Measurements from ENCODE around the gene OR2AT4. TPM values are rescaled to one million over a fixed set of nuclear protein-coding genes. Genes with fewer than 3 reads are reported as not detected.
"Not testable (repeated sequence)": the region's sequence is repeated elsewhere in the genome, so short reads cannot be mapped to it uniquely, and the experiment has no call there.

The OR2AT4 gene
- total RNA-seq, 3 donors from 2014 or later (not counting 1 experiment from before 2014, with no cell fraction given): not detected

DNA sequence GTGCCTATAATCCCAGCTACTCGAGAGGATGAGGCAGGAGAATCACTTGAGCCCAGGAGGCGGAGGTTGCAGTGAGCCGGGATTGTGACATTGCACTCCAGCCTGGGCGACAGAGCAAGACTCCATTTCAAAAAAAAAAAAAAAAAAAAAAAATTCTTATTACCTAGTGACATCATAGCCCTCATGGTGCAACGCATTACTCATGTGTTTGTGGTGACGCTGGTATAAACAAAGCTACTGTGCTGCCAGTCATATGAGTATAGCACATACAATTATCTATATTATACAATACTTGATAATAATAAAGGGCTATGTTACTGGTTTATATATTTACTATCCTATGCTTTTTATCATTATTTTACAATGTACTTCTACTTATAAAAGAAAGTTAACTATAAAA, 41.2 kb downstream of the OR2AT4 start:
- H3K27me3 Mint-ChIP-seq (ENCODE audit: low read depth in 2 of 2): peaks cover 19 to 42% of the 10 kb centered on the region in 2 donors
- H3K4me1 Mint-ChIP-seq: no peaks in the 10 kb centered on the region
- H3K4me1 ChIP-seq (ENCODE audit: control insufficient read depth, insufficient read depth, low read length): no peaks in the 10 kb centered on the region
- no peaks in the 10 kb centered on the region for H3K9me3 ChIP-seq (ENCODE audit: control insufficient read depth, insufficient read depth, low read length)
- H3K27ac Mint-ChIP-seq: no peak overlapping the region
- DNase-seq: no peak
- intact Hi-C loops (cut with micrococcal nuclease): no loop called here
- peaks cover 0 to 3% of the 10 kb centered on the region in 2 donors for H3K9me3 Mint-ChIP-seq
- H3K27ac ChIP-seq (ENCODE audit: low read length): no peak overlapping the region
- peaks cover 6% of the 10 kb centered on the region for H3K36me3 Mint-ChIP-seq
- H3K4me3 Mint-ChIP-seq: no peak overlapping the region
- ATAC-seq: no peak
- no peak overlapping the region for H3K4me3 ChIP-seq (ENCODE audit: low read length)
- no peaks in the 10 kb centered on the region for H3K27me3 ChIP-seq (ENCODE audit: control insufficient read depth, insufficient read depth, low read length)
- TF ChIP-seq, protein P1, sequence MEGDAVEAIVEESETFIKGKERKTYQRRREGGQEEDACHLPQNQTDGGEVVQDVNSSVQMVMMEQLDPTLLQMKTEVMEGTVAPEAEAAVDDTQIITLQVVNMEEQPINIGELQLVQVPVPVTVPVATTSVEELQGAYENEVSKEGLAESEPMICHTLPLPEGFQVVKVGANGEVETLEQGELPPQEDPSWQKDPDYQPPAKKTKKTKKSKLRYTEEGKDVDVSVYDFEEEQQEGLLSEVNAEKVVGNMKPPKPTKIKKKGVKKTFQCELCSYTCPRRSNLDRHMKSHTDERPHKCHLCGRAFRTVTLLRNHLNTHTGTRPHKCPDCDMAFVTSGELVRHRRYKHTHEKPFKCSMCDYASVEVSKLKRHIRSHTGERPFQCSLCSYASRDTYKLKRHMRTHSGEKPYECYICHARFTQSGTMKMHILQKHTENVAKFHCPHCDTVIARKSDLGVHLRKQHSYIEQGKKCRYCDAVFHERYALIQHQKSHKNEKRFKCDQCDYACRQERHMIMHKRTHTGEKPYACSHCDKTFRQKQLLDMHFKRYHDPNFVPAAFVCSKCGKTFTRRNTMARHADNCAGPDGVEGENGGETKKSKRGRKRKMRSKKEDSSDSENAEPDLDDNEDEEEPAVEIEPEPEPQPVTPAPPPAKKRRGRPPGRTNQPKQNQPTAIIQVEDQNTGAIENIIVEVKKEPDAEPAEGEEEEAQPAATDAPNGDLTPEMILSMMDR (IDR thresholded peaks at IDR 0.05): no peak
- H3K36me3 ChIP-seq (ENCODE audit: control insufficient read depth, insufficient read depth, low read length): no peaks in the 10 kb centered on the region
- WGBS (ENCODE audit: insufficient coverage): 100% methylated on average over 4 of the region's 6 CpGs

DNA sequence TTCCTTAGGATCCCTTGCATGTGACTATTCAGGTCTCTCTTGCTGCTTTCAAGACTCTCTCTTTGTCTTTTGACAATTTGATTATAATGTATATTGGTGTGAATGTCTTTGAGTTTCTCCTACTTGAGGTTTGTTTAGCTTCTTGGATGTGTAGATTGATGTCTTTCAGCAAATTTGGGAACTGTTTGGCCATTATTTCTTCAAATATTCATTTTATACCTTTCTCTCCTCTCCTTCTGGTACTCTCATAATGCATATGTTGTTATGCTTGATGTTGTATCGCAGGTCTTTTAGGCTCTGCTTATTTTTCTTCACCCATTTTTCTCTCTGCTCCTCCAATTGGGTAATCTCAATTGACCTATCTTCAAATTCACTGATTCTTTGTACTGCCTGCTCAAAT, 44.2 kb downstream of the OR2AT4 start:
- no peak overlapping the region for H3K27ac Mint-ChIP-seq
- TF ChIP-seq, protein P1 (IDR thresholded peaks at IDR 0.05): no peak
- Histone ChIP-seq H3K27me3 (ENCODE audit: control insufficient read depth, insufficient read depth, low read length) (no peaks in the 10 kb centered on the region), H3K4me1 (ENCODE audit: control insufficient read depth, insufficient read depth, low read length) (no peaks in the 10 kb centered on the region), H3K9me3 (ENCODE audit: control insufficient read depth, insufficient read depth, low read length) (no peaks in the 10 kb centered on the region), H3K36me3 (ENCODE audit: control insufficient read depth, insufficient read depth, low read length) (no peaks in the 10 kb centered on the region), H3K27ac (ENCODE audit: low read length) (no peak overlapping the region), H3K4me3 (ENCODE audit: low read length) (no peak overlapping the region)
- ATAC-seq: no peak
- peaks cover 6% of the 10 kb centered on the region for H3K36me3 Mint-ChIP-seq
- no peak overlapping the region for H3K4me3 Mint-ChIP-seq
- no peak for DNase-seq
- H3K9me3 Mint-ChIP-seq: peaks cover 0 to 3% of the 10 kb centered on the region in 2 donors
- peaks cover 27 to 39% of the 10 kb centered on the region in 2 donors for H3K27me3 Mint-ChIP-seq (ENCODE audit: low read depth in 2 of 2)
- intact Hi-C loops (cut with micrococcal nuclease): no loop called here
- 67% methylated on average over 1 of the region's 1 CpG for WGBS (ENCODE audit: insufficient coverage)
- H3K4me1 Mint-ChIP-seq: no peaks in the 10 kb centered on the region

DNA sequence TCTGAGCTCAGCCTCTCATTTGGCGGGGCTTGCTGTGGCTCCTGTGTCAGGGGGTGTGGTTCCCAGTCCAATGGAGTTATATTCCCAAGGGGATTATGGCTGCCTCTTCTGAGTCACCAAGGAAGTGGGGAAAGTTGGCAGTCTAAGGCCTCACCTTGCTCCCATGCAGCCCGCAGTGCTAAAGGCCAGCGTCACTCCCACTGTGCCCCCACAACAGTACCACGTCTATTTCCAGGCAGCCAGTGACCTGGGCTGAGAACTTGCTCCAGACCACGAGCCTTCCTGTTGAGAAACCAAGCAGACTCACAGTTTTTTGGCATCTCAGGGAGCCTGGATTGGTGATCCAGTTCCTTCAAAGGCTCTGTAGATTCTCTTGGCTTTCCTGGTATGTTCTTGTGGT, 45.6 kb downstream of the OR2AT4 start:
- Mint-ChIP-seq H3K27me3 (ENCODE audit: low read depth in 2 of 2) (peaks cover 27 to 33% of the 10 kb centered on the region in 2 donors), H3K27ac (no peak overlapping the region), H3K4me3 (no peak overlapping the region), H3K4me1 (no peaks in the 10 kb centered on the region), H3K36me3 (peaks cover 6% of the 10 kb centered on the region), H3K9me3 (peaks cover 0 to 3% of the 10 kb centered on the region in 2 donors)
- no peak overlapping the region for H3K4me3 ChIP-seq (ENCODE audit: low read length)
- H3K36me3 ChIP-seq (ENCODE audit: control insufficient read depth, insufficient read depth, low read length): no peaks in the 10 kb centered on the region
- TF ChIP-seq, protein P1 (IDR thresholded peaks at IDR 0.05): no peak
- intact Hi-C loops (cut with micrococcal nuclease): no loop called here
- WGBS (ENCODE audit: insufficient coverage): 58% methylated on average over 5 of the region's 5 CpGs
- H3K27ac ChIP-seq (ENCODE audit: low read length): no peak overlapping the region
- DNase-seq: no peak
- H3K9me3 ChIP-seq (ENCODE audit: control insufficient read depth, insufficient read depth, low read length): no peaks in the 10 kb centered on the region
- no peaks in the 10 kb centered on the region for H3K27me3 ChIP-seq (ENCODE audit: control insufficient read depth, insufficient read depth, low read length)
- H3K4me1 ChIP-seq (ENCODE audit: control insufficient read depth, insufficient read depth, low read length): no peaks in the 10 kb centered on the region
- no peak for ATAC-seq

DNA sequence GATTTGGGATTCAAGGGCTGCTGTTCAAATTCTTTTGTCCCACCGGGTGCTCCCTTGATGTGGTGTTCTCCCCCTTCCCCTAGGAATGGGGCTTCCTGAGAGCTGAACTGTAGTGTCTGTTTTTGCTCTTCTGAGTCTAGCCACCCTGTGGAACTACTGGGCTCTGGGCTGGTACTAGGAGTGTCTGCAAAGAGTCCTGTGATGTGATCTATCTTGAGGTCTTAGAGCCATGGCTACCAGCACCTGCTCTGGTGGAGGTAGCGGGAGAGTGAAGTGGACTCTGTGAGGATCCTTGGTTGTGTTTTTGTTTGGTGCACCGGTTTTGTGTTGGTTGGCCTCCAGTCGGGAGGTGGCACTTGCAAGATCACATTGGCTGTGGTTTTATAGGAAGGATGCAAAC, 46.2 kb downstream of the OR2AT4 start:
- Histone ChIP-seq H3K27me3 (ENCODE audit: control insufficient read depth, insufficient read depth, low read length) (no peaks in the 10 kb centered on the region), H3K27ac (ENCODE audit: low read length) (no peak overlapping the region), H3K4me3 (ENCODE audit: low read length) (no peak overlapping the region), H3K9me3 (ENCODE audit: control insufficient read depth, insufficient read depth, low read length) (no peaks in the 10 kb centered on the region), H3K36me3 (ENCODE audit: control insufficient read depth, insufficient read depth, low read length) (no peaks in the 10 kb centered on the region), H3K4me1 (ENCODE audit: control insufficient read depth, insufficient read depth, low read length) (no peaks in the 10 kb centered on the region)
- WGBS (ENCODE audit: insufficient coverage): 69% methylated on average over 4 of the region's 4 CpGs
- TF ChIP-seq, protein P1 (IDR thresholded peaks at IDR 0.05): no peak
- no peak for ATAC-seq
- DNase-seq: no peak
- H3K4me1 Mint-ChIP-seq: no peaks in the 10 kb centered on the region
- intact Hi-C loops (cut with micrococcal nuclease): no loop called here
- peaks cover 6% of the 10 kb centered on the region for H3K36me3 Mint-ChIP-seq
- H3K9me3 Mint-ChIP-seq: peaks cover 0 to 3% of the 10 kb centered on the region in 2 donors
- H3K27me3 Mint-ChIP-seq (ENCODE audit: low read depth in 2 of 2): peaks cover 27 to 33% of the 10 kb centered on the region in 2 donors
- no peak overlapping the region for H3K4me3 Mint-ChIP-seq
- no peak overlapping the region for H3K27ac Mint-ChIP-seq

DNA sequence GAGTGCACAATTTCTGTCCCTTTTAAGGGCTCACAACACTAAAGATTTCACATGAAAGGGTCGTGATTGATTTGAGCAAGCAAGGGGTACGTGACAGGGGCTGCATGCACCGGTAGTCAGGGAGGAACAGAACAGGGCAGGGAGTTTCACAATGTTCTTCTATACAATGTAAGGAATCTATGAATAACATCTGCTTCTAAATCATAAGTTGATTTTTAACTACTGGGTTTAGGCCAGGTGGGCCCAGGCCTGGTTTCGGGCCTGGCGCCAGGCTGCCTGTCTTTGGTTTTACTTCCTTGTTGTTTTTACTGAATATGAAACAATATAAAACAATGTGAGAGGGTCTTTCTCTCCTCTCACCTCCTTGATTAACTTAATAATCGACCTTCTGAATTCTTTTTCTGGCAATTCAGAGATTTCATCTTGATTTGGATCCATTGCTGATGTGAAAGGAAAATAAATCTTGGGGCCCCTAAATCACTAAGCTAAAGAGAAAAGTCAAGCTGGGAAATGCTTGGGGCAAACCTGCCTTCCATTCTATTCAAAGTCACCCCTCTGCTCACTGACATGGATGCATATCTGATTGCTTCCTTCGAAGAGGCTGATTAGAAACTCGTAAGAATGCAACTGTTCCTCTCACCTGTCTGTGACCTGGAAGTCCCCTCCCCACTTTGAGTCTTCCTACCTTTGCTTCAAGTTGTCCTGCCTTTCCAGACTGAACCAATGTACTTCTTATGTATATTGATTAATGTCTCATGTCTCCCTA, 47.0 kb downstream of the OR2AT4 start:
- ATAC-seq; H3K4me1 Mint-ChIP-seq; H3K27ac ChIP-seq (ENCODE audit: low read length); H3K4me3 Mint-ChIP-seq; H3K9me3 ChIP-seq (ENCODE audit: control insufficient read depth, insufficient read depth, low read length); intact Hi-C loops (cut with micrococcal nuclease); H3K4me1 ChIP-seq (ENCODE audit: control insufficient read depth, insufficient read depth, low read length); H3K36me3 Mint-ChIP-seq; H3K4me3 ChIP-seq (ENCODE audit: low read length); H3K36me3 ChIP-seq (ENCODE audit: control insufficient read depth, insufficient read depth, low read length); DNase-seq; H3K27me3 ChIP-seq (ENCODE audit: control insufficient read depth, insufficient read depth, low read length); H3K9me3 Mint-ChIP-seq; H3K27ac Mint-ChIP-seq: not testable (repeated sequence)
- 74% methylated on average over 4 of the region's 8 CpGs for WGBS (ENCODE audit: insufficient coverage)
- H3K27me3 Mint-ChIP-seq (ENCODE audit: low read depth in 2 of 2): peaks cover 27 to 33% of the 10 kb centered on the region in 2 donors
